NB4 (cell line): Measurements from ENCODE around the gene EPHB1.

Experiments used
- CTCF ChIP-seq: IDR thresholded peaks from one replicate; pipeline ENCODE4 v1.5.1; 2012; ENCODE audit warnings: low read depth, low read length
- MAX ChIP-seq: IDR thresholded peaks from 2 replicates; pipeline ENCODE4 v1.6.1; 2011; ENCODE audit warnings: low read depth, low read length
- POLR2A ChIP-seq: IDR thresholded peaks from 2 replicates; pipeline ENCODE4 v1.6.1; 2011; ENCODE audit warnings: mild to moderate bottlenecking; ENCODE audit not compliant: insufficient read length; ENCODE audit errors: extremely low read depth

- no peak for TF ChIP-seq CTCF
- TF ChIP-seq POLR2A = no peak
- TF ChIP-seq MAX = no peak
Observed at GRCh38 chr3:134768116-134768515, 26.9 kb upstream of the EPHB1 start.
